DOHH2 (cell line): Measurements from ENCODE around the gene COL12A1.

Experiments
- H3F3A ChIP-seq: fragments of 200-600 bp; sonication (generic), shearing (Covaris generic); 2 replicates; pipeline ENCODE4 v1.6.0; 2016; ENCODE audit warnings: antibody characterized with exemption, mild to moderate bottlenecking; ENCODE audit not compliant: control insufficient read depth, insufficient read depth
- H3K27ac ChIP-seq: fragments of 200-600 bp; sonication (generic); 2 replicates; pipeline ENCODE4 v1.5.1; 2014; ENCODE audit warnings: low read depth, mild to moderate bottlenecking, low read length, moderate library complexity
- H3K27me3 ChIP-seq: fragments of 200-600 bp; sonication (generic); 2 replicates; pipeline ENCODE4 v1.6.1; 2014; ENCODE audit warnings: mild to moderate bottlenecking, low read length, mixed read lengths; ENCODE audit not compliant: control insufficient read depth
- H3K36me3 ChIP-seq: fragments of 200-600 bp; sonication (generic); 2 replicates; pipeline ENCODE4 v1.6.1; 2014; ENCODE audit warnings: mild to moderate bottlenecking, low read length, moderate library complexity, mixed read lengths; ENCODE audit not compliant: control insufficient read depth
- H3K4me1 ChIP-seq: fragments of 200-600 bp; sonication (generic); 2 replicates; pipeline ENCODE4 v1.6.1; 2014; ENCODE audit warnings: mild to moderate bottlenecking, low read length, mixed read lengths; ENCODE audit not compliant: control insufficient read depth
- H3K4me2 ChIP-seq: fragments of 200-600 bp; sonication (generic); 2 replicates; pipeline ENCODE4 v1.6.0; 2014; ENCODE audit warnings: mild to moderate bottlenecking, low read length, moderate library complexity
- H3K4me3 ChIP-seq: fragments of 200-600 bp; sonication (generic); 2 replicates; pipeline ENCODE4 v1.5.1; 2014; ENCODE audit warnings: mild to moderate bottlenecking, low read length, mixed read lengths
- H3K79me2 ChIP-seq: fragments of 200-600 bp; sonication (generic); 2 replicates; pipeline ENCODE4 v1.6.1; 2014; ENCODE audit warnings: mild to moderate bottlenecking, low read length, mixed read lengths; ENCODE audit not compliant: control insufficient read depth
- H3K9me2 ChIP-seq: fragments of 200-600 bp; sonication (generic); replicated peaks from 2 replicates; pipeline ENCODE4 v1.6.1; 2014; ENCODE audit warnings: mild to moderate bottlenecking, low read length, mixed read lengths; ENCODE audit not compliant: control insufficient read depth
- H3K9me3 ChIP-seq: fragments of 200-600 bp; sonication (generic); 2 replicates; pipeline ENCODE4 v1.6.1; 2014; ENCODE audit warnings: antibody characterized with exemption, low read length, mixed read lengths; ENCODE audit not compliant: control insufficient read depth, insufficient read depth
- H4K20me1 ChIP-seq: fragments of 200-600 bp; sonication (generic); 2 replicates; pipeline ENCODE4 v1.6.0; 2014; ENCODE audit warnings: low read depth, mild to moderate bottlenecking, antibody characterized with exemption, low read length, moderate library complexity; ENCODE audit not compliant: control insufficient read depth, insufficient read depth
- CTCF ChIP-seq: fragments of 200-600 bp; sonication (generic); IDR thresholded peaks from one replicate; pipeline ENCODE4 v1.5.1; 2014; ENCODE audit warnings: antibody characterized with exemption, mild to moderate bottlenecking, low read depth, low read length; ENCODE audit not compliant: poor library complexity, severe bottlenecking
- EZH2phosphoT487 ChIP-seq: fragments of 200-600 bp; sonication (generic); IDR thresholded peaks from 2 replicates; pipeline ENCODE4 v1.6.1; 2017; ENCODE audit warnings: borderline replicate concordance, mild to moderate bottlenecking, antibody characterized with exemption, low read length, moderate library complexity, mixed read lengths

COL12A1 gene

GRCh38 chr6:75091467-75092190 lies 114.2 kb downstream of the COL12A1 start:
- Histone ChIP-seq H3K79me2 (no peaks in the 10 kb centered on the region), H3F3A (no peaks in the 10 kb centered on the region), H3K4me3 (no peak overlapping the region), H3K27me3 (no peaks in the 10 kb centered on the region), H3K9me2 (no peaks in the 10 kb centered on the region), H4K20me1 (no peaks in the 10 kb centered on the region), H3K36me3 (no peaks in the 10 kb centered on the region), H3K27ac (no peak overlapping the region), H3K4me2 (no peak overlapping the region), H3K4me1 (no peaks in the 10 kb centered on the region), H3K9me3 (no peaks in the 10 kb centered on the region)
- TF ChIP-seq CTCF (no peak), EZH2phosphoT487 (no peak)

- Histone ChIP-seq H3K79me2 (no peaks in the 10 kb centered on the region), H3F3A (no peaks in the 10 kb centered on the region), H3K9me3 (no peaks in the 10 kb centered on the region), H3K4me1 (no peaks in the 10 kb centered on the region), H3K4me3 (no peak overlapping the region), H3K9me2 (no peaks in the 10 kb centered on the region), H4K20me1 (no peaks in the 10 kb centered on the region), H3K27me3 (no peaks in the 10 kb centered on the region), H3K36me3 (no peaks in the 10 kb centered on the region), H3K4me2 (no peak overlapping the region), H3K27ac (no peak overlapping the region)
- TF ChIP-seq EZH2phosphoT487, result no peak
- no peak for TF ChIP-seq CTCF
Observed at GRCh38 chr6:75090576-75090975, 115.3 kb downstream of the COL12A1 start.

GRCh38 chr6:75089921-75090320 lies 115.9 kb downstream of the COL12A1 start:
- TF ChIP-seq CTCF (no peak), EZH2phosphoT487 (no peak)
- no peak overlapping the region for H3K4me2 ChIP-seq
- no peaks in the 10 kb centered on the region for H3K9me3 ChIP-seq
- H3K9me2 ChIP-seq, result no peaks in the 10 kb centered on the region
- H3K27me3 ChIP-seq, result no peaks in the 10 kb centered on the region
- no peak overlapping the region for H3K4me3 ChIP-seq
- no peaks in the 10 kb centered on the region for H3K79me2 ChIP-seq
- no peaks in the 10 kb centered on the region for H4K20me1 ChIP-seq
- H3K4me1 ChIP-seq, result no peaks in the 10 kb centered on the region
- H3K36me3 ChIP-seq, result no peaks in the 10 kb centered on the region
- H3K27ac ChIP-seq, result no peak overlapping the region
- H3F3A ChIP-seq, result no peaks in the 10 kb centered on the region
